Skeletal muscle satellite cell (primary cell): Measurements from ENCODE around the gene DNTT.
A peak's percentile ranks its signal among the peaks of the same experiment; 100 is the strongest.

Source experiments
- H3K27me3 ChIP-seq: 2 replicates; pipeline ENCODE4 v1.7.0; 2013; ENCODE audit warnings: low read length; ENCODE audit not compliant: control insufficient read depth, insufficient read depth
- H3K36me3 ChIP-seq: 2 replicates; pipeline ENCODE4 v1.7.0; 2013; ENCODE audit warnings: mild to moderate bottlenecking, control low read depth, low read length; ENCODE audit not compliant: insufficient read depth
- H3K4me1 ChIP-seq: 2 replicates; pipeline ENCODE4 v1.7.0; 2013; ENCODE audit warnings: low read length; ENCODE audit not compliant: control insufficient read depth, insufficient read depth
- H3K4me2 ChIP-seq: 2 replicates; pipeline ENCODE4 v1.7.0; 2013; ENCODE audit warnings: mild to moderate bottlenecking, low read length
- H3K4me3 ChIP-seq: 2 replicates; pipeline ENCODE4 v1.7.0; 2013; ENCODE audit warnings: low read length
- H3K9ac ChIP-seq: 2 replicates; pipeline ENCODE4 v1.7.0; 2013; ENCODE audit warnings: mild to moderate bottlenecking, low read depth, low read length, moderate library complexity
- H3K9me3 ChIP-seq: replicated peaks from 2 replicates; pipeline ENCODE4 v1.7.0; 2013; ENCODE audit warnings: mild to moderate bottlenecking, control low read depth, low read length

DNTT gene

GRCh38 chr10:96374004-96374403 is 69.8 kb downstream of the DNTT start:
- no peaks in the 10 kb centered on the region for H3K36me3 ChIP-seq
- H3K27me3 ChIP-seq: peaks cover 18% of the 10 kb centered on the region
- H3K4me3 ChIP-seq: no peak overlapping the region
- no peak overlapping the region for H3K9ac ChIP-seq
- no peak overlapping the region for H3K4me2 ChIP-seq
- peaks cover 4% of the 10 kb centered on the region for H3K4me1 ChIP-seq
- H3K9me3 ChIP-seq: no peaks in the 10 kb centered on the region

- no peaks in the 10 kb centered on the region for H3K9me3 ChIP-seq
- no peaks in the 10 kb centered on the region for H3K36me3 ChIP-seq
- H3K27me3 ChIP-seq: peaks cover 18% of the 10 kb centered on the region
- peak overlapping the region; percentile 65 for H3K4me3 ChIP-seq
- H3K4me2 ChIP-seq: peak overlapping the region; percentile 88
- H3K9ac ChIP-seq: no peak overlapping the region
- peaks cover 4% of the 10 kb centered on the region for H3K4me1 ChIP-seq
Observed at GRCh38 chr10:96374639-96374984, 70.4 kb downstream of the DNTT start.

DNA sequence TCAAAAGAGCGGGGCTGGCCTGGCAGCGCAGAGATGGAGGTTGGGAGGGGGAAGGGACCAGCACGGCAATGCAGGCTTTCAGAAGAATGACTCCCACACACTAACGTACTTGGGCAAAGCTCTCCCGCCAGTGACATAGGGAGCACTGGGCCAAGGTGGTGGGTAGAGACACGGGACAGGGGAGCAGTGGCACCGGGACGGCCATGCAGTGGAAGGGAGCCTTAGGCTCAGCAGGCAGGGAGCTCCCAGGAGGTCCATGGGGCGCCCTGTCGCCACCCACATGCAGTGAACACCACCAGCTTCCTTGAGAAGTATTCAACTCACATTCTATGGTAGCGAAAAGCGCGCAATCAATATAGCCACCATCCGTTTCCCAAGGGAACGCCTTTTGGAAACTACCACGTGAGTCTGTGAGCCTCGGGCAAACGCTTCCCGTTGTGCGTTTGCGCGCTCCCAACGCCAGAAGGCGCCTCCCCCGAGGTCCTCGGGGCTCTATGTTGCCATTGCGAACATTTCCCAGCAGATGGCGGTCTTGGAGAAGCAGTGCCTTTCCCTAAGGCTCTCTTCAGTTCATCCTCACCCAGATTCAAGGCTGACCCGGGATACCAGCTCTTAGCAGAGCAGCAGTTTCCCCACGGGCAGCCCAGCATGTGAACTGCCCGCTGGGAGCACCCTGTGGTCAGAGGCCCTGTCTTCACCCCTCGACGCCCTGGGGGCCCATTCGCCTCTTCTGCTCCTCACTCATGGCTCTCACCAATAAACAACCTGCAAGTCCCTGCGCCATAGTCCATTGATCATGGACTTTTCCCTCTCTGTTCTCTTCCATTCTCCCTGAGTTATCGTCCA is 71.0 kb downstream of the DNTT start:
- H3K27me3 ChIP-seq: peaks cover 18% of the 10 kb centered on the region
- peak overlapping the region; percentile 88 for H3K4me2 ChIP-seq
- H3K4me3 ChIP-seq: peak overlapping the region; percentile 65
- no peaks in the 10 kb centered on the region for H3K36me3 ChIP-seq
- H3K9ac ChIP-seq: no peak overlapping the region
- no peaks in the 10 kb centered on the region for H3K9me3 ChIP-seq
- peaks cover 4% of the 10 kb centered on the region for H3K4me1 ChIP-seq

DNA sequence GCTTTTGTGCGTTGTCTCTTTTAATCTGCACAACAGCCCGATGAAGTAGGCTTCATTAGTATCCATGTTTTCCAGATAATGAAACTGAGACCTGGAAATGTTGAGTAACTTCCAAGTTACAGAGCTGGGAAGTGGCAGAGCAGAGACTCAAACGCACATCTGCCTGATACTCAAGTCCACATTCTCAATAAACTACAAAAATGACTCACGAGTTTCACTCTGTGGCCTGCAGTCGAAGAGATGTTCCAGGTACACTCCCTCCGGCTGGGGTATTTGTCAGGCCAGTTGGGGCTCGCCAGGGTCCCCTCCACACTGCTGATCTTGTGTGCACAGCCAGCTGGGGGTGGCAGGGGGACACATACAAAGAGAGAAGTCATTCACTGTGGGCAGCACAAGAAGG is 72.2 kb downstream of the DNTT start:
- H3K9me3 ChIP-seq: no peaks in the 10 kb centered on the region
- peaks cover 18% of the 10 kb centered on the region for H3K27me3 ChIP-seq
- peaks cover 4% of the 10 kb centered on the region for H3K4me1 ChIP-seq
- H3K4me2 ChIP-seq: no peak overlapping the region
- H3K36me3 ChIP-seq: no peaks in the 10 kb centered on the region
- no peak overlapping the region for H3K4me3 ChIP-seq
- H3K9ac ChIP-seq: no peak overlapping the region

GRCh38 chr10:96377816-96378294 is 73.6 kb downstream of the DNTT start:
- peaks cover 4% of the 10 kb centered on the region for H3K4me1 ChIP-seq
- no peaks in the 10 kb centered on the region for H3K9me3 ChIP-seq
- no peak overlapping the region for H3K4me3 ChIP-seq
- peaks cover 18% of the 10 kb centered on the region for H3K27me3 ChIP-seq
- H3K4me2 ChIP-seq: no peak overlapping the region
- H3K9ac ChIP-seq: no peak overlapping the region
- H3K36me3 ChIP-seq: no peaks in the 10 kb centered on the region

GRCh38 chr10:96378741-96379140 is 74.5 kb downstream of the DNTT start:
- no peak overlapping the region for H3K4me2 ChIP-seq
- peaks cover 13% of the 10 kb centered on the region for H3K27me3 ChIP-seq
- no peaks in the 10 kb centered on the region for H3K36me3 ChIP-seq
- H3K9ac ChIP-seq: no peak overlapping the region
- H3K4me1 ChIP-seq: peaks cover 4% of the 10 kb centered on the region
- no peak overlapping the region for H3K4me3 ChIP-seq
- no peaks in the 10 kb centered on the region for H3K9me3 ChIP-seq

GRCh38 chr10:96379758-96380157 is 75.5 kb downstream of the DNTT start:
- Histone ChIP-seq H3K4me1 (peaks cover 4% of the 10 kb centered on the region), H3K36me3 (no peaks in the 10 kb centered on the region), H3K27me3 (peaks cover 4% of the 10 kb centered on the region), H3K9ac (no peak overlapping the region), H3K4me2 (no peak overlapping the region), H3K4me3 (no peak overlapping the region), H3K9me3 (no peaks in the 10 kb centered on the region)

DNA sequence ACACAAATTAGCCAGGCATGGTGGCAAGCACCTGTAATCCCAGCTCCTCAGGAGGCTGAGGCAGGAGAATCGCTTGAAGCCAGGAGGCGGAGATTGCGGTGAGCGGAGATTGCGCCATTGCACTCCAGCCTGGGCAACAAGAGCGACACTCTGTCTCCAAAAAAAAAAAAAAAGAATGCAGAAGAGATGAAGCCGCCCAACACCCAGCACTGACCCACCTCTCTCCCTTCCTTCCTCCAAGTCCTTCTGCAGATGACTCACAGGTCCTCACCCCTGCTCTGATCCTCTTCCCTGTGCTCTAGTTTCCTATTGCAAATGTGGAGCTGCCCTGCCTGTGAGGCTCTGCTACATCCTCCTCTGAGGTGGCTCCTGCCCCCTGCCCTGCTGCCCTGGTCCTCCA is 76.6 kb downstream of the DNTT start:
- H3K4me1 ChIP-seq: no peaks in the 10 kb centered on the region
- H3K9ac ChIP-seq: no peak overlapping the region
- no peaks in the 10 kb centered on the region for H3K36me3 ChIP-seq
- H3K4me2 ChIP-seq: no peak overlapping the region
- H3K9me3 ChIP-seq: no peaks in the 10 kb centered on the region
- H3K27me3 ChIP-seq: peaks cover 7% of the 10 kb centered on the region
- H3K4me3 ChIP-seq: no peak overlapping the region

DNA sequence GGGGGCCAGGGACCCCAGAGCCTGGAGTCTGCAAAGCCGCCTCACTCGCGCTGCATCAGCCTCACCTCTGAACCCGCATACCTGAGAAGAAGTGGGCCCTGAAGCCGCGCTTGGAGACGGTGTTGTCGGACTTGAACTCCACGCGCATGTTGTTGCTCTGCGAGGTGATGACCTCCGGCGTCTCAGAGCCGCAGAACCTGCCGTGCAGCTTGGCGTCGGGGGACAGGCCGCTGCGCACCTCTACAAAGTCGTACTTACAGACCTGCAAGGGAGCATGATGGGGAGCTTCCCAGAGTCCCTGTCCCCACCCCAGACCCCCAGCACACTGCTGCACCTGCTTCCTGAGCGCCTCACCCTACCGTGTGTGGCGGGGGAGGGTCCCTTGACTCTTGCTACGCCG is 80.3 kb downstream of the DNTT start:
- no peak overlapping the region for H3K9ac ChIP-seq
- peaks cover 16% of the 10 kb centered on the region for H3K27me3 ChIP-seq
- no peak overlapping the region for H3K4me2 ChIP-seq
- no peaks in the 10 kb centered on the region for H3K36me3 ChIP-seq
- H3K4me1 ChIP-seq: no peaks in the 10 kb centered on the region
- H3K9me3 ChIP-seq: no peaks in the 10 kb centered on the region
- H3K4me3 ChIP-seq: no peak overlapping the region

DNA sequence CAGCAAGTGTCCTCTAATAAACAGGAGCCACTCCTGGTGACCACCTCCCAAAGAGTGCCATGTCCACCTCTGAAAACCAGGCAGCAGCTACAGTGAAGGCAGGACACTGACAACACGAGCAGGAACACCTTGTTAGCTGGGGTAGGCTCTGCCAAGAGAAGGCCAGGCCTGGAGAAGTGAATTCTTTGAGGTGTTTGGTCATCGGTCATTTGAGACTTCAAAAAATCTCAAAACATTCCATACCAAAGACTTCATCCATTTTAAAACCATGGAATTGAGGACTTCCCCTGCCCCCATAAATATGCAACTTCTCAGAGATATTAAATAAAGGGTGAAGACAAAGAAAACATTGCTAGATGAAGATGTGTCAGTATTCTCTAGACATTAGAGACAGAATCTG is 82.9 kb downstream of the DNTT start:
- no peak overlapping the region for H3K9ac ChIP-seq
- H3K4me1 ChIP-seq: no peaks in the 10 kb centered on the region
- peaks cover 36% of the 10 kb centered on the region for H3K27me3 ChIP-seq

GRCh38 chr10:96387601-96388000 is 83.4 kb downstream of the DNTT start:
- Histone ChIP-seq H3K27me3 (peaks cover 40% of the 10 kb centered on the region), H3K4me1 (no peaks in the 10 kb centered on the region), H3K4me2 (no peak overlapping the region), H3K9ac (no peak overlapping the region), H3K4me3 (no peak overlapping the region), H3K36me3 (no peaks in the 10 kb centered on the region), H3K9me3 (no peaks in the 10 kb centered on the region)

More for the DNA sequence above, 82.9 kb downstream of the DNTT start:
- Histone ChIP-seq H3K4me2 (no peak overlapping the region), H3K4me3 (no peak overlapping the region), H3K9me3 (no peaks in the 10 kb centered on the region), H3K36me3 (no peaks in the 10 kb centered on the region)
